RWPE1 (cell line): ENCODE data around the gene POU2F1.

Experiments
- CTCF ChIA-PET: fragments of 350-600 bp; sonication (Branson Sonifier 250); formaldehyde crosslinking; extraction: SDS; loops from one replicate; lab custom pipeline; 2021; lab: Yijun Ruan, JAX
- POLR2A ChIA-PET: fragments of 400-600 bp; formaldehyde crosslinking; extraction: SDS; loops from one replicate; lab custom pipeline; 2020; ENCODE audit warnings: antibody characterized with exemption; ENCODE audit not compliant: low non-redundant PET; lab: Yijun Ruan, JAX
- DNase-seq: peaks from one replicate; pipeline ENCODE4 v3.0.0; 2012; ENCODE audit warnings: low spot score
- H3K27ac ChIP-seq: fragments of 450-650 bp; 2 replicates; pipeline ENCODE4 v1.5.1; 2017
- TF ChIP-seq, protein P1 (sequence below): fragments of 450-650 bp; conservative IDR thresholded peaks from 2 replicates; pipeline ENCODE4 v1.5.1; 2017; ENCODE audit warnings: low read depth, mild to moderate bottlenecking

POU2F1 gene

DNA sequence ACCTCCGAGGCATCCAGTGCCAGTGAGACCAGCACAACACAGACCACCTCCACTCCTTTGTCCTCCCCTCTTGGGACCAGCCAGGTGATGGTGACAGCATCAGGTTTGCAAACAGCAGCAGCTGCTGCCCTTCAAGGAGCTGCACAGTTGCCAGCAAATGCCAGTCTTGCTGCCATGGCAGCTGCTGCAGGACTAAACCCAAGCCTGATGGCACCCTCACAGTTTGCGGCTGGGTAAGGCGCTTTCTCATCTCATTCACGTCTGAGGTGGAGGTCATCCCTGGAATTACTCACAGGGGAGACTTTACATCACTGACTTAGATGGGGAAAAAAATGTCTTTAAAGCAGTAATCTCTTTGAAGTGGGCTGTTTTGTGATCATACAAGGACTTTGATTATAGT lies 191.4 kb downstream of the POU2F1 start:
- CTCF ChIA-PET, result interaction anchor here (0.6 kb wide), 1 partner anchor 30 kb away, joined by 3 read pairs; no protein-coding TSS in a partner anchor
- DNase-seq, result no peak
- POLR2A ChIA-PET, result no interaction called here
- H3K27ac ChIP-seq, result no peak overlapping the region
- TF ChIP-seq, protein P1, sequence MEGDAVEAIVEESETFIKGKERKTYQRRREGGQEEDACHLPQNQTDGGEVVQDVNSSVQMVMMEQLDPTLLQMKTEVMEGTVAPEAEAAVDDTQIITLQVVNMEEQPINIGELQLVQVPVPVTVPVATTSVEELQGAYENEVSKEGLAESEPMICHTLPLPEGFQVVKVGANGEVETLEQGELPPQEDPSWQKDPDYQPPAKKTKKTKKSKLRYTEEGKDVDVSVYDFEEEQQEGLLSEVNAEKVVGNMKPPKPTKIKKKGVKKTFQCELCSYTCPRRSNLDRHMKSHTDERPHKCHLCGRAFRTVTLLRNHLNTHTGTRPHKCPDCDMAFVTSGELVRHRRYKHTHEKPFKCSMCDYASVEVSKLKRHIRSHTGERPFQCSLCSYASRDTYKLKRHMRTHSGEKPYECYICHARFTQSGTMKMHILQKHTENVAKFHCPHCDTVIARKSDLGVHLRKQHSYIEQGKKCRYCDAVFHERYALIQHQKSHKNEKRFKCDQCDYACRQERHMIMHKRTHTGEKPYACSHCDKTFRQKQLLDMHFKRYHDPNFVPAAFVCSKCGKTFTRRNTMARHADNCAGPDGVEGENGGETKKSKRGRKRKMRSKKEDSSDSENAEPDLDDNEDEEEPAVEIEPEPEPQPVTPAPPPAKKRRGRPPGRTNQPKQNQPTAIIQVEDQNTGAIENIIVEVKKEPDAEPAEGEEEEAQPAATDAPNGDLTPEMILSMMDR, result no peak

DNA sequence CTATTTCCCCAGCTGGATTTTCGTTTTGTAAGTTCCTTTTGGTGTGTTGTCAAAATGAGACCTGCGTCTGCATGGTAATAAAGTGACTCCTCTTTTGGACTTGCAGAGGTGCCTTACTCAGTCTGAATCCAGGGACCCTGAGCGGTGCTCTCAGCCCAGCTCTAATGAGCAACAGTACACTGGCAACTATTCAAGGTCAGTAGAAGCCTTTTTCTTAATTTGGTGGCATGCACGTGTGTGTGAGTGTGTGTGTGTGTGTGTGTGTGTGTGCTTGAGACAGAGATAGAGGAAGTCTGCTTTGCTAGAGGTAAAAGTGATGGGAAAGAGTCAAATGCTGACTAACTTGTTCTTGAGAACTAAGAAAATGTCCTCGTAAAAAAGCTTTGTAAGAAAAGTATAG lies 192.2 kb downstream of the POU2F1 start:
- TF ChIP-seq, protein P1, result no peak
- ChIA-PET POLR2A (no interaction called here), CTCF (interaction anchor here (0.6 kb wide), 1 partner anchor 12 kb away, joined by 3 read pairs; no protein-coding TSS in a partner anchor)
- H3K27ac ChIP-seq, result no peak overlapping the region
- no peak for DNase-seq

DNA sequence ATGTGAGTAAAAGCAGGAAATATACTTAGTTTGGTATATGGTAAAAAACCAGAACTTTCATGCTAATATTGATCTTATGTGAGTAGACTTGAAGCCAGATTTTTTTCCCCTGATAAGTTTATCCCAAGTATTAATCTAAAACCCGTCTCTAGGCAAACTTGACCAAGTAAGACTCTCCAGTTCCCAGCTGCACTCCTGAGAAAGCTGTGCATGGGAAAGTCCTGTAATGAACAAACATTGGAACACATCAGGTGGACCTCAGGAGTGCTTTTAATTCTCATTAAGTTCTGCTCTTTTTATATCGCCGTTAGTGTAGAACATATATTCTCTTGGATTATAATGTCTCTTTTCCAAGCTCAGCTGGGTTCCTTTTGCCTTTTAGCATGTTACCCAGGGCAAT lies 192.6 kb downstream of the POU2F1 start:
- CTCF ChIA-PET, result interaction anchor here (0.6 kb wide), 1 partner anchor 12 kb away, joined by 3 read pairs; no protein-coding TSS in a partner anchor
- TF ChIP-seq, protein P1, result no peak
- POLR2A ChIA-PET, result no interaction called here
- DNase-seq, result no peak
- H3K27ac ChIP-seq, result no peak overlapping the region

DNA sequence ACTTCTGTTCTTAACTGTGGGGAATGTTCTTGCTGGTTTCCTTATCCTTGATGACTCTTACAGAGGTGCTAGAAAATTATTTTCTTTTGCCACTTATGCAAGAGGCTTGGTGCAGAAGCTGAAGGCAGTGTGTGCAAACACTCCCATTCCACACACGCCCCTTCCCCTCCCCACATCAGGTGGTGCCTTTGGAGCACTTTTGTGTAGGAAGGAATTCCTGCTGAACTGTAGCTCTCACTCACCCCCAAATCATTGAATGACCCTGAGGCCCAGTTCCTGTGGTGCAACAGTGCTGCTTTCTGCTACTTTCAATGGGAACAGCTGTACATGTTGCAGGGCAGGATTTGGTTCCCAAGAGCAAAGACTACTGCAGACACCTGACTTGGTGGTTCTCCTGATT lies 195.8 kb downstream of the POU2F1 start:
- DNase-seq, result no peak
- ChIA-PET POLR2A (no interaction called here), CTCF (no interaction called here)
- H3K27ac ChIP-seq, result no peak overlapping the region
- TF ChIP-seq, protein P1, result no peak

DNA sequence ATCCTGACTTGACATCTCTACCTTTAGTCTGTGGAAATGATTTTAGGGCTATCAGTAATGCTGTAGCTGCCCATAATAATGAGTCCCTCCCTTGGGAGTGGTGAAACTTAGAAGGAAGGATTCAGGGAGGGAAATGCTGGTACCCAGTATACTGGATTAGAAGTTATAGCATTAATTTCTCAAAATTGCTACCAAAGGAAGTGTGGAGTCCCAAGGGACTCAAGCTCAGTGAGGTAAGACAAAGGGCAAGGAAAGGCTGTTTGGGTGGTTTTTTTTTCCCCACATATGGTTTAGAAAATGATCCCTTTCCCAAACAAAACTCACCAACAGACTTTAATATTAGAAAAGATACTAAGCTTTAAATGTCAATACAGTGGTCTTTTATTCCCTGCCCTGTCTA lies 197.7 kb downstream of the POU2F1 start:
- TF ChIP-seq, protein P1, result no peak
- H3K27ac ChIP-seq, result no peak overlapping the region
- ChIA-PET CTCF (interaction anchor here (0.6 kb wide), 1 partner anchor 51 kb away, joined by 3 read pairs; no protein-coding TSS in a partner anchor), POLR2A (no interaction called here)
- DNase-seq, result no peak

DNA sequence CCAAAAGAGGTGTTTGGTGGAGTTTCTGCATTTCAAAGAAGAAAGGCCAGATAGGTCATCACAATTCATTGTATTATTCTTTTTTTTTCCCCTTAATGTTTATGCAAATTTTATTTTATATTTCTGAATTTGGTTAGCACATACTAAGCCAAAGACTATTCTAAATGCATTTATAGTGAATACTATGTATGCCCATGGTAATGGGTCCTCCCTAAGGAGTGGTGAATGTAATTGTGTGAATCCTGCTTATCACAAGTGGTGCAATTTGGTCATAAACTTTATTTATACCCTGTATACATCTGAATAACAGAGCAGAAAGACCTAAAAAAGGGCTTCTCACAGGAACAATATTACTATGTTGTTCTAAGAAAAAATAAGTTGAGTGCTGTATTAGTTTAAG lies 198.6 kb downstream of the POU2F1 start:
- ChIA-PET POLR2A (no interaction called here), CTCF (no interaction called here)
- no peak overlapping the region for H3K27ac ChIP-seq
- no peak for DNase-seq
- TF ChIP-seq, protein P1, result no peak

DNA sequence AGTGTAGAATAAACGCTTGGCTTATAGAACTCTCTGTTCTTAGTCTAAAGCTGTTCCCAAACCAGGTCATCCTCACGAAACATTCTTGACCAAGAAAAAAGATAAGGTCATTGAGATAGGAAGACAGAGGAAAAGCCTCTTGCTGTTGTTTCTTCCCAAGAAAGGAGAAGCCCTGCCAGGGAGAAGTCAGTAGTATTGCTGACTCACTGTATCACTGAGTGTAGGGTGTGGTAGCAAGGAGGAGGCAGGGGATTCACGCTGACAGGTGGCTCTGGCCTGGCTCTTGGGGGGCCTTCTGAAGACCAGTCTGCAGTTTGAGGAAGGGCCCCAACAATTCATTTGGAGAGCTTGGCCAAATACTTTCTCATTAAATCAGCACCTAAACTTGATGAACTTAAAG lies 199.8 kb downstream of the POU2F1 start:
- DNase-seq, result no peak
- POLR2A ChIA-PET, result no interaction called here
- TF ChIP-seq, protein P1, result no peak
- H3K27ac ChIP-seq, result no peak overlapping the region
- CTCF ChIA-PET, result no interaction called here
